Type B pancreatic cell (in vitro differentiated cells): ENCODE results near the gene PEX14. TPM values are rescaled to one million over a fixed set of nuclear protein-coding genes. Genes with fewer than 3 reads are reported as not detected.

ENCODE experiments used
- DNase-seq: peaks from one replicate; pipeline ENCODE4 v3.0.0; 2021; ENCODE audit warnings: mixed read lengths; ENCODE audit not compliant: unreplicated experiment; ENCODE audit errors: extremely low spot score
- H3K27ac Mint-ChIP-seq: 2 replicates; pipeline ENCODE4 v1.8.0; 2021; ENCODE audit warnings: mild to moderate bottlenecking, mixed read lengths
- H3K27me3 Mint-ChIP-seq: 2 replicates; pipeline ENCODE4 v1.8.0; 2021; ENCODE audit warnings: mixed read lengths
- H3K36me3 Mint-ChIP-seq: 2 replicates; pipeline ENCODE4 v1.8.0; 2021; ENCODE audit warnings: mixed read lengths
- H3K4me1 Mint-ChIP-seq: one replicate; pipeline ENCODE4 v1.8.0; 2021; ENCODE audit warnings: mixed read lengths; ENCODE audit not compliant: unreplicated experiment
- H3K4me3 Mint-ChIP-seq: 2 replicates; pipeline ENCODE4 v1.8.0; 2021; ENCODE audit warnings: mild to moderate bottlenecking, mixed read lengths
- H3K9me3 Mint-ChIP-seq: 2 replicates; pipeline ENCODE4 v1.8.0; 2021; ENCODE audit warnings: mixed read lengths
- total RNA-seq: library from RNA; stranded (reverse); gene quantifications from 2 replicates; pipeline ENCODE4 v1.2.1, GENCODE V29; 2021; ENCODE audit warnings: low replicate concordance
- TF ChIP-seq, protein P1 (sequence below): fragments of 200-600 bp; sonication (generic); conservative IDR thresholded peaks from 2 replicates; pipeline ENCODE4 v1.5.0; 2021; ENCODE audit warnings: antibody characterized with exemption, mild to moderate bottlenecking

PEX14 gene
- total RNA-seq, 1 donor from 2014 or later, result 22.5 TPM

DNA sequence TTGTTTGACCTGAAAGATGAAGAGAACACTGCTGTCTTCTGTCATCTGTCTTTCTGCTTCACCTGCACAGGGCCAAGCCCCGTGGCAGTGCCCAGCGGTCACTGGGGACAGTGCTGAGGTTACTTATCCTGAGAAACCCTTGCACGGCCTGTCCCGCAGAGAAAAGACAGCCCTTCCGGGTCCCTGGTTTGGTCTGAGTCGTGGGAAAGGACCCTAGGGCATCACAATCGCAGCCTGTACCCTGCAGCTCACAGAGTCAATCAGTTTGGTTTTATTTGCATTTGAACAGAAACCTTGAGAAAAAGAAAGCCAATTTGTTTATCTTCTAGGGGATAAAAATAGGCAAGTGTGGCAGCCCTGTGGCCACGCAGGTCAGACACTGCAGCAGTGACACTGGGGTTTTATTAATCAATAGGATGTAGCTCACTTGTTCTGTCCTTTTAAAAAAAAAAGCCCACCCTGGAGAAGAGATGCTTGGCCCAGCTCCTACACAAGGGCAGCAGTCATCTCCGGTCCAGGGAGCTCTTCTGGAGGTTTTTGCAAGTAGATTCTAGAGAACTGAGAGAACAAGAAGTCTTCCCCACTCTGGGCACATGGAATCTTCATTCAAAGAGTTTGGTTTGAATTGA is 120.0 kb downstream of the PEX14 start:
- no peak for DNase-seq
- no peaks in the 10 kb centered on the region for H3K27me3 Mint-ChIP-seq
- H3K9me3 Mint-ChIP-seq, result no peaks in the 10 kb centered on the region
- peaks cover 4% of the 10 kb centered on the region for H3K36me3 Mint-ChIP-seq
- no peak overlapping the region for H3K27ac Mint-ChIP-seq
- TF ChIP-seq, protein P1, sequence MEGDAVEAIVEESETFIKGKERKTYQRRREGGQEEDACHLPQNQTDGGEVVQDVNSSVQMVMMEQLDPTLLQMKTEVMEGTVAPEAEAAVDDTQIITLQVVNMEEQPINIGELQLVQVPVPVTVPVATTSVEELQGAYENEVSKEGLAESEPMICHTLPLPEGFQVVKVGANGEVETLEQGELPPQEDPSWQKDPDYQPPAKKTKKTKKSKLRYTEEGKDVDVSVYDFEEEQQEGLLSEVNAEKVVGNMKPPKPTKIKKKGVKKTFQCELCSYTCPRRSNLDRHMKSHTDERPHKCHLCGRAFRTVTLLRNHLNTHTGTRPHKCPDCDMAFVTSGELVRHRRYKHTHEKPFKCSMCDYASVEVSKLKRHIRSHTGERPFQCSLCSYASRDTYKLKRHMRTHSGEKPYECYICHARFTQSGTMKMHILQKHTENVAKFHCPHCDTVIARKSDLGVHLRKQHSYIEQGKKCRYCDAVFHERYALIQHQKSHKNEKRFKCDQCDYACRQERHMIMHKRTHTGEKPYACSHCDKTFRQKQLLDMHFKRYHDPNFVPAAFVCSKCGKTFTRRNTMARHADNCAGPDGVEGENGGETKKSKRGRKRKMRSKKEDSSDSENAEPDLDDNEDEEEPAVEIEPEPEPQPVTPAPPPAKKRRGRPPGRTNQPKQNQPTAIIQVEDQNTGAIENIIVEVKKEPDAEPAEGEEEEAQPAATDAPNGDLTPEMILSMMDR, result no peak
- peaks cover 58% of the 10 kb centered on the region for H3K4me1 Mint-ChIP-seq
- H3K4me3 Mint-ChIP-seq, result no peak overlapping the region

DNA sequence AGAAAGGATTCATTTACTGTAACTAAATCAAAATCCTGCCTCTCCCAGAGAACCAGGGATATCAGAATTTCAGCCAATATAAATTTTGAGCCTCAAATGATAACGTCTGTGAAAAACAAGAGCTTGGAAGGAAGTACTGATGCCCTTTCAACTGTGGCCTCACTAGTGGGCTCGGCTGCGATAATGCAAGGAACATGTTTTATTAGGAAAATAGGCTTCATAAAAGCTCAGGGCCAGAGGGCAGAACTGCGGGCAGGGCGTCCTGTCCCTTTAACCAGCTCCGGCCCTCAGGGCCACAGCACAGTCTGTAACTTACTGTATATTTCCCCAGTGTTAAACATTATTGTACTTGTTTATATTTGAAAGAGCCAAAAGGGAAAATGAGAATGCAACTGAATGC is 122.0 kb downstream of the PEX14 start:
- Mint-ChIP-seq H3K4me3 (no peak overlapping the region), H3K9me3 (no peaks in the 10 kb centered on the region), H3K27me3 (no peaks in the 10 kb centered on the region), H3K4me1 (peaks cover 66% of the 10 kb centered on the region), H3K27ac (peak overlapping the region; percentile 64), H3K36me3 (peaks cover 4% of the 10 kb centered on the region)
- no peak for DNase-seq
- TF ChIP-seq, protein P1, result no peak

DNA sequence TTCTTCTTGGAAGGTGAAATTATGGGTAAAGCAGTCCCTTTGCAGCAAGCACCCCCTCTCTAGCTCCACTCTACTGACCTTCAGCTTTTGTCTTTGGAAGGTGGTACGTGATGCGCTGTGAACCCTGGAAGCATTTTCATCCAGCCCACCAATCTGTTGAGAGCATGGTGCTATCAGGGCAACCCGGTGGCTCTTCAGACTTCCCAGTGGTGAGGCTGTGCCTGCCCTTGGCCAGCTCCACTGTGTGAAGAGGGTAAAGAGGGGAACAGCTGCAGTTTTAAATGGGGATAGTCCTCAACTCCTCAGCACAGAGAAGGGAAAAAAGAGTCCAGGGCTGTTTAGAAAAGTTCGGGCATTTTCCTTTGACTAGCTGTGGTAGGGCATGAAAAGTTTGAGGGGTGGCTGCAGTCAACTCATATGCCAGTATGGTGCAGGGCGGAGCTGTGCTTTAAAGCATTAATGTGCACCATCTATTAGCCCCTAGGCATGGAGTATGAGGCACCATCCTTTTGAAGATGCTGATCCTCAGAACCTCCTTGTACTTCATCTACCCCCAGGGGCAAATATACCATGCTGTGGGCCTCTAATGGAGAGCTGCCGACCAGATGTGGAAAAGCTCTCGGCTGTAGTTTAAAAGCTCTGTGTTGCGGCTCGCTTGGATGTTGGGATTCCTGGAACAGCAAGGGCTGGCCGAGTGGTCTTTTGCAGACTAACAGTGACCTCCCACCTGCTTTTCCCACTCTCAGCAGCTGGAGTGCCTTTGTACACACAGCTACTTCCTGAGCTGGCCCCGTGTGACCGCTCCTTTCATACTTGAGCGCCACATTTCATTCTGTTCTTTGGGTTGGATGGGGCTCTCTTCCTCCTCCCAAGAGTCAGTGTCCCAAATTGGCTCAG is 123.0 kb downstream of the PEX14 start:
- Mint-ChIP-seq H3K4me1 (peaks cover 67% of the 10 kb centered on the region), H3K9me3 (no peaks in the 10 kb centered on the region), H3K27me3 (no peaks in the 10 kb centered on the region), H3K4me3 (no peak overlapping the region), H3K36me3 (peaks cover 4% of the 10 kb centered on the region), H3K27ac (peak overlapping the region; percentile 84)
- no peak for DNase-seq
- TF ChIP-seq, protein P1, result no peak

DNA sequence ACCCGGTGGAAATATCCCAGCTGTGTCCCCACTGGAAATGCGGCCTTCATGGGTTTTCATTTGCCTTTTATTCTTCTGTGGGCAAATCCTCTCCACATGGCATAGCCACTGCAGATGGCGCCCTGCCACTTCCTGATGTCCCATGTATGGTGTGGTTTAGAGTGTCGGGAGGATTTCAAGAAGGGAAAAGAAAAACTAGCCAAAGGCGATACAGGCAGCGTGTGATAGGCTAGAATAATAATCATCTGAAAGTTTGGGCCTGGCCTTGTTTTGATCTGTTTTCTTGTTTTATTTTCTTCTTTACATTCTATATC is 123.6 kb downstream of the PEX14 start:
- peaks cover 61% of the 10 kb centered on the region for H3K4me1 Mint-ChIP-seq
- peaks cover 3% of the 10 kb centered on the region for H3K27me3 Mint-ChIP-seq
- TF ChIP-seq, protein P1, result no peak
- H3K27ac Mint-ChIP-seq, result peak overlapping the region; percentile 84
- peaks cover 7% of the 10 kb centered on the region for H3K36me3 Mint-ChIP-seq
- no peak for DNase-seq
- no peak overlapping the region for H3K4me3 Mint-ChIP-seq
- H3K9me3 Mint-ChIP-seq, result no peaks in the 10 kb centered on the region

DNA sequence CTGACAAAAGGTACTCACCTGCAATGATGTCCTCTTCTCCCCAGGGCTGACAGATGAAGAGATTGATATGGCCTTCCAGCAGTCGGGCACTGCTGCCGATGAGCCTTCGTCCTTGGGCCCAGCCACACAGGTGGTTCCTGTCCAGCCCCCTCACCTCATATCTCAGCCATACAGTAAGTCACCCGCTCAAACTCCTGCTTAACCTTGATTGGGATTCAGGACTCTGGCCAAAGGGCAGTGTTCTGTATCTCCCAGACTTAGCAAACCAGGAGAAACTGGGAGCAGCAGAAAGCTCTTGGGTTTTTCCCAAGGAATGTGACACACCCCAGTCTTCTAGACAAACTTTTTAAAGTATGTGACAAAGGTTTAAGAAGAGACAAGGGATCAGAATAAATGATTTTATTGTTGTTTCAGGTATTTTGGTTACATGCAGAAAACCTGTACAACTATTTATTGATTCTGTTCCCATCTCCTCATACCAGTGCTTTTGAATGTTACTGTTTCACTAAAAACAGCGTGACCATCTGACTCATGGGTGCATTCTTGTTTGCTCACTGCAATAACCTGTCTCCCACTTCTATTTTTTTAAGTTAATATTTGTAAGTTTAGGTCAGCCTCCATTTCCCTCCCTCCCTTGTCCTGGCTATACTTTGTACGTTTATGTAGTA is 124.6 kb downstream of the PEX14 start:
- peak overlapping the region; percentile 84 for H3K27ac Mint-ChIP-seq
- no peaks in the 10 kb centered on the region for H3K9me3 Mint-ChIP-seq
- TF ChIP-seq, protein P1, result no peak
- DNase-seq, result no peak
- peaks cover 3% of the 10 kb centered on the region for H3K27me3 Mint-ChIP-seq
- H3K4me3 Mint-ChIP-seq, result peak overlapping the region; percentile 2
- peaks cover 52% of the 10 kb centered on the region for H3K4me1 Mint-ChIP-seq
- peaks cover 7% of the 10 kb centered on the region for H3K36me3 Mint-ChIP-seq
